HG03060 (cell line): ENCODE data around the gene UCP1.

ENCODE experiments used
- ATAC-seq: cut with Tn5 transposase; IDR thresholded peaks from one replicate; pipeline ENCODE4 v1.9.1; 2021; ENCODE audit warnings: low read depth, moderate number of reproducible peaks; ENCODE audit not compliant: unreplicated experiment

UCP1 gene

GRCh38 chr4:140568507-140569306 lies at the start of gene UCP1:
UCP1 (minus strand) TSS chr4:140568961; CDS start chr4:140568729, 232 bp downstream.
- ATAC-seq = no peak

- ATAC-seq = no peak
These were observed 48.9 kb upstream of the UCP1 start for GRCh38 chr4:140617499-140618248.

GRCh38 chr4:140615451-140615850 lies 46.7 kb upstream of the UCP1 start:
- no peak for ATAC-seq

GRCh38 chr4:140612357-140612756 lies 43.6 kb upstream of the UCP1 start:
- no peak for ATAC-seq

GRCh38 chr4:140611854-140612253 lies 43.1 kb upstream of the UCP1 start:
- ATAC-seq = no peak

GRCh38 chr4:140609548-140610425 lies 41.0 kb upstream of the UCP1 start:
- ATAC-seq = peak; percentile 86

GRCh38 chr4:140607852-140608251 lies 39.1 kb upstream of the UCP1 start:
- no peak for ATAC-seq

GRCh38 chr4:140604544-140604943 lies 35.8 kb upstream of the UCP1 start:
- ATAC-seq = no peak

- no peak for ATAC-seq
These were observed 34.5 kb upstream of the UCP1 start for GRCh38 chr4:140603286-140603685.

- ATAC-seq = no peak
These were observed 34.0 kb upstream of the UCP1 start for GRCh38 chr4:140602714-140603113.

GRCh38 chr4:140600408-140600807 lies 31.6 kb upstream of the UCP1 start:
- ATAC-seq = no peak

GRCh38 chr4:140595065-140595464 lies 26.3 kb upstream of the UCP1 start:
- ATAC-seq = no peak

- no peak for ATAC-seq
These were observed 15.7 kb upstream of the UCP1 start for GRCh38 chr4:140584439-140584838.

- ATAC-seq = no peak
These were observed 12.3 kb upstream of the UCP1 start for GRCh38 chr4:140581078-140581477.

- no peak for ATAC-seq
These were observed 10.5 kb upstream of the UCP1 start for GRCh38 chr4:140579278-140579677.

GRCh38 chr4:140575489-140575888 lies 6.7 kb upstream of the UCP1 start:
- ATAC-seq = no peak

- no peak for ATAC-seq
These were observed 2.9 kb upstream of the UCP1 start for GRCh38 chr4:140571620-140572019.

- ATAC-seq = no peak
These were observed 512 bp upstream of the UCP1 start for GRCh38 chr4:140569307-140569638.

GRCh38 chr4:140559696-140560095 lies 9.1 kb downstream of the UCP1 start:
- no peak for ATAC-seq

- no peak for ATAC-seq
These were observed 10.8 kb downstream of the UCP1 start for GRCh38 chr4:140557831-140558435.
